Adrenal gland (tissue), 5 donors: ENCODE results near the gene MACROD2.

Experiments
- POLR2A ChIP-seq, 2 donors: fragments of 450-650 bp; IDR thresholded peaks; one replicate each; pipeline ENCODE4 v1.6.1; 2017; ENCODE audit warnings: antibody characterized with exemption in 2 of 2, mild to moderate bottlenecking in 2 of 2, moderate library complexity in 1 of 2
- TF ChIP-seq, protein P1 (sequence below), 6 experiments: fragments of 450-650 bp in 4 of 6; fragments of 200-600 bp in 2 of 6; sonication (generic) in 1 of 6; IDR thresholded peaks; 1 replicate in 5 of 6; 2 replicates in 1 of 6; pipeline versions ENCODE4 v1.5.1 to v1.8.0; 2016 to 2021; ENCODE audit warnings: antibody characterized with exemption in 6 of 6, mild to moderate bottlenecking in 2 of 6, moderate library complexity in 1 of 6
- donor health status: DM: no; HTN: no; CAD: no.

DNA sequence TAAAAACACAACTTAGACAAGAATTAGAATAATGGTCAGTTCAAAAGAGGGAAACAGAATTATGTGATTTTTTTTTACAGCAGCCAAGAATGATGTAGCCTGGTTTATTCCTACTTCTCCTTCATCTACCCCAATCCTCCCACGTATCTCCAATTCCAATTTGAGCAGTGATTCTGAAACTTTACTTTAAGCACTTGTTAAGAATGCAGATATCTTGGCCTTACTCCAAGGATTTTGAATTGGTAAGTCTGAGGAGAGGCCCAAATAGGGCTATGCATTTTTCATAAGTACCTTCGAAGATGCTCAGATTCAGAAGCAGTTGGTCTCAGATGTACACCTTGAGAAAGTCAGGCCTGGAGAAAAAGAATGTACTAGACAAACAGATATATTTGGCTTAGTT, 575.5 kb downstream of the MACROD2 start:
- TF ChIP-seq, protein P1, sequence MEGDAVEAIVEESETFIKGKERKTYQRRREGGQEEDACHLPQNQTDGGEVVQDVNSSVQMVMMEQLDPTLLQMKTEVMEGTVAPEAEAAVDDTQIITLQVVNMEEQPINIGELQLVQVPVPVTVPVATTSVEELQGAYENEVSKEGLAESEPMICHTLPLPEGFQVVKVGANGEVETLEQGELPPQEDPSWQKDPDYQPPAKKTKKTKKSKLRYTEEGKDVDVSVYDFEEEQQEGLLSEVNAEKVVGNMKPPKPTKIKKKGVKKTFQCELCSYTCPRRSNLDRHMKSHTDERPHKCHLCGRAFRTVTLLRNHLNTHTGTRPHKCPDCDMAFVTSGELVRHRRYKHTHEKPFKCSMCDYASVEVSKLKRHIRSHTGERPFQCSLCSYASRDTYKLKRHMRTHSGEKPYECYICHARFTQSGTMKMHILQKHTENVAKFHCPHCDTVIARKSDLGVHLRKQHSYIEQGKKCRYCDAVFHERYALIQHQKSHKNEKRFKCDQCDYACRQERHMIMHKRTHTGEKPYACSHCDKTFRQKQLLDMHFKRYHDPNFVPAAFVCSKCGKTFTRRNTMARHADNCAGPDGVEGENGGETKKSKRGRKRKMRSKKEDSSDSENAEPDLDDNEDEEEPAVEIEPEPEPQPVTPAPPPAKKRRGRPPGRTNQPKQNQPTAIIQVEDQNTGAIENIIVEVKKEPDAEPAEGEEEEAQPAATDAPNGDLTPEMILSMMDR (IDR thresholded peaks at IDR 0.05) = no peak
- TF ChIP-seq POLR2A (IDR thresholded peaks at IDR 0.05) = no peak
